OCI-LY1 (cell line): ENCODE measurements around the gene FILIP1L.

ENCODE experiments used
- EZH2 ChIP-seq: fragments of 200-600 bp; sonication (generic), shearing (Covaris generic); IDR thresholded peaks from 2 replicates; pipeline ENCODE4 v1.8.0; 2017; ENCODE audit warnings: borderline replicate concordance, mixed run types, mild to moderate bottlenecking, antibody characterized with exemption, low read length, moderate library complexity, mixed read lengths
- TF ChIP-seq, protein P1 (sequence below): fragments of 200-600 bp; sonication (generic), shearing (Covaris generic); IDR thresholded peaks from 2 replicates; pipeline ENCODE4 v1.5.1; 2017; ENCODE audit warnings: mild to moderate bottlenecking, antibody characterized with exemption, low read length, moderate library complexity, mixed read lengths

DNA sequence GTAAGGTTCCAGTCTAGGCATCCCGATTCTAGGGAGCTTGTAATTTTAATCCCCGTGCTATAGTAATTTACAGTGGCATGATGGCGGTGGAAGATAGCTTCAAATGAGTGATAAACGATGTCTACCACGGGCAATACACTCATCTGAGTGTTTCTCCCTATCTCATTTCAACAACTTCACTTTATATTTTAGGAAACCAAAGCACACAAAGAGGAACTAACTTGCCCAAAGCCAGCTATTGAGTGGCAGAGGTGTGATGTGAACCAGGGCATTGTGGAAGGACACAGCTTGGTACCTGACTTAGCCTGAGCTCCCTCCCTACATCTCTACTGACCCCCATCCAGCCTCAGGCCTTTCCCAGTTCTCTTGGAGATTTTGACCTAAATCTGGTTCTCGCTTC is 16.9 kb upstream of the FILIP1L start:
- TF ChIP-seq, protein P1, sequence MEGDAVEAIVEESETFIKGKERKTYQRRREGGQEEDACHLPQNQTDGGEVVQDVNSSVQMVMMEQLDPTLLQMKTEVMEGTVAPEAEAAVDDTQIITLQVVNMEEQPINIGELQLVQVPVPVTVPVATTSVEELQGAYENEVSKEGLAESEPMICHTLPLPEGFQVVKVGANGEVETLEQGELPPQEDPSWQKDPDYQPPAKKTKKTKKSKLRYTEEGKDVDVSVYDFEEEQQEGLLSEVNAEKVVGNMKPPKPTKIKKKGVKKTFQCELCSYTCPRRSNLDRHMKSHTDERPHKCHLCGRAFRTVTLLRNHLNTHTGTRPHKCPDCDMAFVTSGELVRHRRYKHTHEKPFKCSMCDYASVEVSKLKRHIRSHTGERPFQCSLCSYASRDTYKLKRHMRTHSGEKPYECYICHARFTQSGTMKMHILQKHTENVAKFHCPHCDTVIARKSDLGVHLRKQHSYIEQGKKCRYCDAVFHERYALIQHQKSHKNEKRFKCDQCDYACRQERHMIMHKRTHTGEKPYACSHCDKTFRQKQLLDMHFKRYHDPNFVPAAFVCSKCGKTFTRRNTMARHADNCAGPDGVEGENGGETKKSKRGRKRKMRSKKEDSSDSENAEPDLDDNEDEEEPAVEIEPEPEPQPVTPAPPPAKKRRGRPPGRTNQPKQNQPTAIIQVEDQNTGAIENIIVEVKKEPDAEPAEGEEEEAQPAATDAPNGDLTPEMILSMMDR, result no peak
- no peak for TF ChIP-seq EZH2
